Measurements from ENCODE around the gene LRRC46.

The LRRC46 gene

GRCh38 chr17:47831003-47831933 is at the start of gene LRRC46, which contains the start of gene MRPL10:
Gene LRRC46 (plus strand): TSS chr17:47831670. CDS start chr17:47831990, 320 bp downstream.
Gene MRPL10 (minus strand): TSS chr17:47831541. CDS start chr17:47831511, 30 bp downstream.
- DNase-seq (ENCODE audit: low spot score): peak; percentile 99

GRCh38 chr17:47785538-47786123 is 45.8 kb upstream of the LRRC46 start:
- peak; percentile 74 for DNase-seq (ENCODE audit: low spot score)

GRCh38 chr17:47789611-47790561 is 41.6 kb upstream of the LRRC46 start:
- DNase-seq (ENCODE audit: low spot score): peak; percentile 40

- DNase-seq (ENCODE audit: low spot score): no peak
These were observed 40.4 kb upstream of the LRRC46 start for GRCh38 chr17:47791025-47791424.

GRCh38 chr17:47792457-47792856 is 39.0 kb upstream of the LRRC46 start:
- no peak for DNase-seq (ENCODE audit: low spot score)

- DNase-seq (ENCODE audit: low spot score): no peak
These were observed 38.5 kb upstream of the LRRC46 start for GRCh38 chr17:47792979-47793378.

- no peak for DNase-seq (ENCODE audit: low spot score)
These were observed 33.7 kb upstream of the LRRC46 start for GRCh38 chr17:47797797-47798196.

- no peak for DNase-seq (ENCODE audit: low spot score)
These were observed 30.8 kb upstream of the LRRC46 start for GRCh38 chr17:47800686-47801085.

GRCh38 chr17:47801176-47801765 is 30.2 kb upstream of the LRRC46 start:
- DNase-seq (ENCODE audit: low spot score): no peak

GRCh38 chr17:47801906-47802305 is 29.6 kb upstream of the LRRC46 start:
- no peak for DNase-seq (ENCODE audit: low spot score)

- peak; percentile 89 for DNase-seq (ENCODE audit: low spot score)
These were observed 29.0 kb upstream of the LRRC46 start for GRCh38 chr17:47802341-47803022.

GRCh38 chr17:47803201-47803600 is 28.3 kb upstream of the LRRC46 start:
- DNase-seq (ENCODE audit: low spot score): no peak

GRCh38 chr17:47803751-47804150 is 27.7 kb upstream of the LRRC46 start:
- no peak for DNase-seq (ENCODE audit: low spot score)

GRCh38 chr17:47804461-47804860 is 27.0 kb upstream of the LRRC46 start:
- no peak for DNase-seq (ENCODE audit: low spot score)

GRCh38 chr17:47806026-47806912 is 25.2 kb upstream of the LRRC46 start:
- DNase-seq (ENCODE audit: low spot score): no peak

GRCh38 chr17:47806913-47807255 is 24.6 kb upstream of the LRRC46 start:
- DNase-seq (ENCODE audit: low spot score): no peak

GRCh38 chr17:47807421-47807820 is 24.0 kb upstream of the LRRC46 start:
- DNase-seq (ENCODE audit: low spot score): no peak

- DNase-seq (ENCODE audit: low spot score): no peak
These were observed 23.2 kb upstream of the LRRC46 start for GRCh38 chr17:47808036-47808829.

GRCh38 chr17:47808830-47809480 is 22.5 kb upstream of the LRRC46 start:
- DNase-seq (ENCODE audit: low spot score): no peak

All from HuH-7 (cell line).